HepG2 (cell line): ENCODE results near the gene SOST. TPM values are rescaled to one million over a fixed set of nuclear protein-coding genes. Genes with fewer than 3 reads are reported as not detected.

Source experiments
- ATF7-NPFF ChIP-seq: sonication (generic); formaldehyde crosslinking; IDR thresholded peaks from 2 replicates; pipeline ENCODE4 v1.8.1; 2023; ENCODE audit warnings: mild to moderate bottlenecking, low read depth, missing genetic modification reagents, moderate library complexity
- BCL3 ChIP-seq: sonication (generic); formaldehyde crosslinking; IDR thresholded peaks from 2 replicates; pipeline ENCODE4 v1.5.1; 2020; ENCODE audit warnings: mild to moderate bottlenecking, missing genetic modification reagents, moderate library complexity
- CAMTA2 ChIP-seq: sonication (generic); formaldehyde crosslinking; IDR thresholded peaks from 2 replicates; pipeline ENCODE4 v1.4.0; 2020; ENCODE audit warnings: mild to moderate bottlenecking, missing genetic modification reagents, borderline replicate concordance
- DR1 ChIP-seq: sonication (generic); formaldehyde crosslinking; IDR thresholded peaks from 2 replicates; pipeline ENCODE4 v1.8.0; 2021; ENCODE audit warnings: mild to moderate bottlenecking, missing genetic modification reagents, inconsistent platforms
- FLYWCH1 ChIP-seq: sonication (generic); formaldehyde crosslinking; IDR thresholded peaks from 2 replicates; pipeline ENCODE4 v1.8.1; 2023; ENCODE audit warnings: mild to moderate bottlenecking, missing genetic modification reagents
- GABPA ChIP-seq, 2 experiments: IDR thresholded peaks; 2 replicates each; pipeline ENCODE4 v1.6.1; 2011 to 2016; ENCODE audit warnings: low read depth in 2 of 2, low read length in 1 of 2, missing biosample characterization in 1 of 2, missing genetic modification characterization in 1 of 2
- HDAC2 ChIP-seq: sonication (generic); formaldehyde crosslinking; IDR thresholded peaks from 2 replicates; pipeline ENCODE4 v1.4.0; 2020; ENCODE audit warnings: missing genetic modification reagents
- KLF13 ChIP-seq: sonication (generic); formaldehyde crosslinking; IDR thresholded peaks from 2 replicates; pipeline ENCODE4 v1.4.0; 2020; ENCODE audit warnings: mild to moderate bottlenecking, missing genetic modification reagents
- NCOA5 ChIP-seq: sonication (generic); formaldehyde crosslinking; IDR thresholded peaks from 2 replicates; pipeline ENCODE4 v1.4.0; 2020; ENCODE audit warnings: missing genetic modification reagents
- NFIC ChIP-seq: IDR thresholded peaks from 2 replicates; pipeline ENCODE4 v1.6.1; 2012; ENCODE audit warnings: mild to moderate bottlenecking, low read length, inconsistent platforms
- PCBP1 ChIP-seq: fragments of 200-400 bp; formaldehyde crosslinking; IDR thresholded peaks from 2 replicates; pipeline ENCODE4 v1.6.1; 2017; ENCODE audit warnings: mild to moderate bottlenecking, low read depth, low read length, borderline replicate concordance
- PHF20 ChIP-seq: sonication (generic); formaldehyde crosslinking; IDR thresholded peaks from 2 replicates; pipeline ENCODE4 v1.5.0; 2020; ENCODE audit warnings: mild to moderate bottlenecking, missing genetic modification reagents
- POLR2A ChIP-seq, 2 experiments: IDR thresholded peaks; 2 replicates each; pipeline ENCODE4 v1.6.1; 2011; ENCODE audit warnings: low read depth in 2 of 2, low read length in 2 of 2, mild to moderate bottlenecking in 1 of 2, moderate library complexity in 1 of 2; ENCODE audit not compliant: insufficient read depth in 1 of 2
- SMYD3 ChIP-seq: sonication (generic); formaldehyde crosslinking; IDR thresholded peaks from 2 replicates; pipeline ENCODE4 v1.8.1; 2023; ENCODE audit warnings: mild to moderate bottlenecking, missing genetic modification reagents
- ZBTB7B ChIP-seq: sonication (generic); formaldehyde crosslinking; IDR thresholded peaks from 2 replicates; pipeline ENCODE4 v1.4.0; 2020; ENCODE audit warnings: missing genetic modification reagents
- ZNF12 ChIP-seq: sonication (generic); formaldehyde crosslinking; IDR thresholded peaks from 2 replicates; pipeline ENCODE4 v1.5.0; 2020; ENCODE audit warnings: missing genetic modification reagents
- ZNF430 ChIP-seq: sonication (generic); formaldehyde crosslinking; IDR thresholded peaks from 2 replicates; pipeline ENCODE4 v1.9.0; 2021; ENCODE audit warnings: mild to moderate bottlenecking, missing genetic modification reagents
- ZNF44 ChIP-seq: sonication (generic); formaldehyde crosslinking; IDR thresholded peaks from 2 replicates; pipeline ENCODE4 v1.5.1; 2020; ENCODE audit warnings: mild to moderate bottlenecking, missing genetic modification reagents
- ZNF564 ChIP-seq: sonication (generic); formaldehyde crosslinking; IDR thresholded peaks from 2 replicates; pipeline ENCODE4 v1.8.1; 2023; ENCODE audit warnings: mild to moderate bottlenecking, missing genetic modification reagents
- ZNF567 ChIP-seq: sonication (generic); formaldehyde crosslinking; IDR thresholded peaks from 2 replicates; pipeline ENCODE4 v1.8.1; 2023; ENCODE audit warnings: mild to moderate bottlenecking, missing genetic modification reagents, borderline replicate concordance
- ZNF605 ChIP-seq: sonication (generic); formaldehyde crosslinking; IDR thresholded peaks from 2 replicates; pipeline ENCODE4 v1.8.0; 2022; ENCODE audit warnings: mild to moderate bottlenecking, missing genetic modification reagents
- ZNF720 ChIP-seq: sonication (generic); formaldehyde crosslinking; IDR thresholded peaks from 2 replicates; pipeline ENCODE4 v1.4.0; 2020; ENCODE audit warnings: missing genetic modification reagents
- ZNF891 ChIP-seq: sonication (generic); formaldehyde crosslinking; IDR thresholded peaks from 2 replicates; pipeline ENCODE4 v1.5.0; 2020; ENCODE audit warnings: mild to moderate bottlenecking, missing genetic modification reagents
- ZSCAN31 ChIP-seq: sonication (generic); formaldehyde crosslinking; IDR thresholded peaks from 2 replicates; pipeline ENCODE4 v1.5.0; 2020; ENCODE audit warnings: low read depth, mild to moderate bottlenecking, missing genetic modification reagents
- polyA plus RNA-seq, 8 experiments: library from polyadenylated mRNA; depleted of rRNA in 3 of 8; stranded (reverse) in 7 of 8; unstranded in 1 of 8; fragments of >200 nt; fragmentation: Illumina TruSeq in 4 of 8; extraction: Trizol in 4 of 8; gene quantifications; 2 replicates each; pipeline versions ENCODE4 v1.2.1 to v1.2.3, GENCODE V29; 2011 to 2016; ENCODE audit warnings: low read depth in 4 of 8, missing spikeins in 1 of 8, mixed read lengths in 1 of 8; ENCODE audit not compliant: insufficient read depth in 1 of 8
- total RNA-seq, 5 experiments: library from RNA; depleted of rRNA; stranded (reverse); fragments of >200 nt; fragmentation: Illumina TruSeq; extraction: Trizol; gene quantifications; 2 replicates each; pipeline ENCODE4 v1.2.3, GENCODE V29; 2016; ENCODE audit warnings: low read depth in 1 of 5
- TF ChIP-seq, protein P1 (sequence below): IDR thresholded peaks from 2 replicates; pipeline ENCODE4 v1.6.1; 2016; ENCODE audit warnings: missing genetic modification reagents, missing compliant biosample characterization
- TF ChIP-seq, protein P2 (sequence below), 2 experiments: sonication (generic) in 1 of 2; formaldehyde crosslinking in 1 of 2; IDR thresholded peaks; 2 replicates each; pipeline versions ENCODE4 v1.4.0 to v1.6.1; 2018 to 2020; ENCODE audit warnings: missing genetic modification reagents in 2 of 2, borderline replicate concordance in 1 of 2, low read depth in 1 of 2, mild to moderate bottlenecking in 1 of 2, missing biosample characterization in 1 of 2

Gene SOST
- total and polyA plus RNA-seq, 2 of the 13 experiments (the other 11 are each of a cell fraction or from before 2014, with no cell fraction given), result not detected

- TF ChIP-seq CAMTA2 (CRISPR knock-in tag) (no peak), NCOA5 (CRISPR knock-in tag) (no peak), ZBTB7B (CRISPR knock-in tag) (peak; percentile 82), ZNF567 (no peak), POLR2A (IDR thresholded peaks at IDR 0.05; ENCODE audit: insufficient read depth in 1 of 2, low read depth in 2 of 2, low read length in 2 of 2) (peak in 1 of 2 experiments; percentile 16; a peak in 1 of 4 replicates), ZNF605 (peak; percentile 59; the same call in 1 of the 2 replicates), FLYWCH1 (CRISPR knock-in tag) (no peak), ZNF720 (CRISPR knock-in tag) (no peak), SMYD3 (CRISPR knock-in tag) (peak; percentile 17; the same call in 1 of the 2 replicates), ZSCAN31 (CRISPR knock-in tag) (peak; percentile 60), NFIC (no peak), PHF20 (CRISPR knock-in tag) (no peak), ATF7-NPFF (CRISPR knock-in tag) (no peak), ZNF891 (CRISPR knock-in tag) (no peak), DR1 (CRISPR knock-in tag) (no peak), GABPA (IDR thresholded peaks at IDR 0.05; ENCODE audit: low read depth, low read length) (no peak), GABPA (CRISPR knock-in tag; IDR thresholded peaks at IDR 0.05; ENCODE audit: low read depth) (no peak), ZNF564 (CRISPR knock-in tag) (no peak), KLF13 (CRISPR knock-in tag) (no peak), HDAC2 (0 out of 2 replicates have a peak, but pooled peaks have one; percentile 6), ZNF12 (no peak), PCBP1 (no peak), ZNF430 (CRISPR knock-in tag) (no peak), ZNF44 (0 out of 2 replicates have a peak, but pooled peaks have one; percentile 9), BCL3 (CRISPR knock-in tag) (no peak)
- TF ChIP-seq, protein P1, sequence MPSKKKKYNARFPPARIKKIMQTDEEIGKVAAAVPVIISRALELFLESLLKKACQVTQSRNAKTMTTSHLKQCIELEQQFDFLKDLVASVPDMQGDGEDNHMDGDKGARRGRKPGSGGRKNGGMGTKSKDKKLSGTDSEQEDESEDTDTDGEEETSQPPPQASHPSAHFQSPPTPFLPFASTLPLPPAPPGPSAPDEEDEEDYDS (CRISPR knock-in tag), result 0 out of 2 replicates have a peak, but pooled peaks have one; percentile 16
- TF ChIP-seq, protein P2, sequence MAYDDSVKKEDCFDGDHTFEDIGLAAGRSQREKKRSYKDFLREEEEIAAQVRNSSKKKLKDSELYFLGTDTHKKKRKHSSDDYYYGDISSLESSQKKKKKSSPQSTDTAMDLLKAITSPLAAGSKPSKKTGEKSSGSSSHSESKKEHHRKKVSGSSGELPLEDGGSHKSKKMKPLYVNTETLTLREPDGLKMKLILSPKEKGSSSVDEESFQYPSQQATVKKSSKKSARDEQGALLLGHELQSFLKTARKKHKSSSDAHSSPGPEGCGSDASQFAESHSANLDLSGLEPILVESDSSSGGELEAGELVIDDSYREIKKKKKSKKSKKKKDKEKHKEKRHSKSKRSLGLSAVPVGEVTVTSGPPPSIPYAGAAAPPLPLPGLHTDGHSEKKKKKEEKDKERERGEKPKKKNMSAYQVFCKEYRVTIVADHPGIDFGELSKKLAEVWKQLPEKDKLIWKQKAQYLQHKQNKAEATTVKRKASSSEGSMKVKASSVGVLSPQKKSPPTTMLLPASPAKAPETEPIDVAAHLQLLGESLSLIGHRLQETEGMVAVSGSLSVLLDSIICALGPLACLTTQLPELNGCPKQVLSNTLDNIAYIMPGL (CRISPR knock-in tag; IDR thresholded peaks at IDR 0.05; ENCODE audit: borderline replicate concordance in 1 of 2, low read depth in 1 of 2), result peak in 1 of 2 experiments; percentile 9; a peak in 1 of 4 replicates
These were observed 20.8 kb upstream of the SOST start (continued) for GRCh38 chr17:43779145-43780125.
